SK-N-MC (cell line): Measurements from ENCODE around the gene MEOX1.
A peak's percentile ranks its signal among the peaks of the same experiment; 100 is the strongest.

Source experiments
- DNase-seq: peaks from one replicate; pipeline ENCODE4 v3.0.0-alpha.2; 2011; ENCODE audit warnings: low read depth, low spot score
- H3K27ac ChIP-seq: fragments of 200-600 bp; sonication (generic); 2 replicates; pipeline ENCODE4 v1.5.1; 2016; ENCODE audit warnings: mixed run types
- H3K36me3 ChIP-seq: fragments of 200-600 bp; sonication (generic); 2 replicates; pipeline ENCODE4 v1.6.1; 2017; ENCODE audit warnings: antibody characterized with exemption, low read length, mixed read lengths; ENCODE audit not compliant: insufficient read depth
- H3K4me3 ChIP-seq: fragments of 200-600 bp; sonication (generic); 2 replicates; pipeline ENCODE4 v1.5.1; 2016
- H3K9ac ChIP-seq: fragments of 200-600 bp; sonication (generic); 2 replicates; pipeline ENCODE4 v1.8.0; 2017; ENCODE audit warnings: mixed run types, mixed read lengths; ENCODE audit not compliant: insufficient read length
- H3K9me3 ChIP-seq: fragments of 200-600 bp; sonication (generic); 2 replicates; pipeline ENCODE4 v1.6.1; 2017; ENCODE audit warnings: low read depth, mild to moderate bottlenecking, antibody characterized with exemption, low read length, moderate library complexity, mixed read lengths
- EZH2 ChIP-seq: fragments of 200-600 bp; sonication (generic); IDR thresholded peaks from one replicate; pipeline ENCODE4 v1.6.1; 2017; ENCODE audit warnings: antibody characterized with exemption
- FOXP2 ChIP-seq: optimal IDR thresholded peaks from 2 replicates; pipeline ENCODE3; 2011; ENCODE audit warnings: mild to moderate bottlenecking, moderate library complexity; ENCODE audit not compliant: insufficient read depth; ENCODE audit errors: extremely low read length, control extremely low read depth
- POLR2AphosphoS5 ChIP-seq: IDR thresholded peaks from 2 replicates; pipeline ENCODE4 v1.6.1; 2012; ENCODE audit warnings: mild to moderate bottlenecking, low read depth, low read length, borderline replicate concordance

MEOX1 gene

DNA sequence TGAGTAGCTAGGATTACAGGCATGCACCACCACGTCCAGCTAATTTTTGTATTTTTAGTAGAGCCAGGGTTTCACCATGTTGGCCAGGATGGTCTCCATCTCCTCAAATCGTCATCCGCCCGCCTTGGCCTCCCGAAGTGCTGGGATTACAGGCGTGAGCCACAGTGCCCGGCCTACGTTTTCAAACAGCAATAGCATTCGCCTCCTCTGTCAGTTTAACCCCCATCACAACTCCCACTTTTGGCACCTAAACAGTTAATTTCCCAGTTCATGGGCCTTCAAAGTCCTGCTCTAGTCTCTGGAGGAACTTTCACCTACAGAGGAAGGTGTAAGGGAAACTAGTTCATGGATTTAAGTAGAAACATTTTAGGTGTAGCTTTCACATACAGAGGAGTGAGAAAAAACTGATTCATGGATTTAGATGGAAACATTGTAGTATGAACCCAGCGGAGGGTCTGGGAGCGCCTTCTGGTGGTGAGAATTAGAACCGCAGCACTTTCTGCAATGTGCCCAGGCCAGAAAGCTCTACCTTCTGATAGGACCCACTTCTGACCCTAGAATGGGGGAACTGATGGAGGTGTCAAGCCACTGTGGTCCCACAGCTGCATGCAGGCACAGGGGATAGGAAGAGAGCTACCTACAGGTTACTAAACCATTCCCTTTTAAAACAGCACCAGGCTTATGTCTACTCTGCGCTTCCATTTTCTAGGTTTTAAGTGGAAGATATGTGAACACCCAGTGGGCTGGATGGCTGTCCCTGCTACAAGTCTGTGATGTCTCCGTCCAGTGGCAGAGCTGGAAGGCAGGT is 12.0 kb upstream of the MEOX1 start:
- Histone ChIP-seq H3K27ac (no peak overlapping the region), H3K36me3 (no peaks in the 10 kb centered on the region), H3K4me3 (no peak overlapping the region), H3K9ac (no peak overlapping the region), H3K9me3 (no peaks in the 10 kb centered on the region)
- DNase-seq: no peak
- no peak for TF ChIP-seq EZH2
- no peak for TF ChIP-seq FOXP2
- TF ChIP-seq POLR2AphosphoS5: no peak

DNA sequence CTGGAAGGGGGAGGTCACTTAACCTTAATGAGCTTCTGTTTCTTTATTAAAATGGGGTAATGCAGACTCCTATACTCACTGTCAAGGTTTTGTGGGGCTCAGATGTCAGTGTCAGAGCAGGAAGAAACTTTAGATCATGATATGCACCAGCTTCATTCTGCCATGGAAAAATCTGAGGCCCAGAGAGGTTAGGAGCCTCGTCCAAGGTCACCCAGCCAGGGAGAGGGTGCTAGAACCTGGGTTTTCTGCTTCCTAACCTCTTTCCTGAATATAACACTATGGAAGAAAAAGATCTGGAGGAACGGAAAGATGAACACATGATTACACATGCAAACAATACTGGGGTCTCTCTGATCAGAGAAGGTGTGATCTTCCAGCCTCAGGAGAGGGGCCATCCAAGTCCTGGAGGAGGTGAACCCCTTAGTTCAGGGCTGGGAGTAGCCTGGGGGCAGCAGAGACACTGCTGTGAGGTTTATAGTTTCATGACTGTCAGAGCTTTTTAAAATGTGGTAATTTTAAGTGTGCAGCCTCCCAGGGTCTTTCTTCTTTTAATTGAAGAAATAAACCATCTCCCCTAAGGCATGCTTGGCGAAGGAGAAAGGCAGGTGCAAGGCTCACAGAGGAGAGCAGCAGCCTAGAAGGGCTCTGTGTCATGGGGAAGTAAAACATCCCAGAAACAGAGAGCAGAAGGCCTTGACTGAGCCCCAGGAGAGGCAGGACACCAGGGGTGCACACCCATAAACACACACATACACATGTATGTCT is 10.2 kb upstream of the MEOX1 start:
- no peak overlapping the region for H3K27ac ChIP-seq
- no peaks in the 10 kb centered on the region for H3K9me3 ChIP-seq
- peak overlapping the region; percentile 11; the same call in 1 of the 2 replicates for H3K4me3 ChIP-seq
- H3K9ac ChIP-seq: no peak overlapping the region
- no peak for DNase-seq
- H3K36me3 ChIP-seq: no peaks in the 10 kb centered on the region
- TF ChIP-seq POLR2AphosphoS5: no peak
- TF ChIP-seq FOXP2: no peak
- no peak for TF ChIP-seq EZH2

DNA sequence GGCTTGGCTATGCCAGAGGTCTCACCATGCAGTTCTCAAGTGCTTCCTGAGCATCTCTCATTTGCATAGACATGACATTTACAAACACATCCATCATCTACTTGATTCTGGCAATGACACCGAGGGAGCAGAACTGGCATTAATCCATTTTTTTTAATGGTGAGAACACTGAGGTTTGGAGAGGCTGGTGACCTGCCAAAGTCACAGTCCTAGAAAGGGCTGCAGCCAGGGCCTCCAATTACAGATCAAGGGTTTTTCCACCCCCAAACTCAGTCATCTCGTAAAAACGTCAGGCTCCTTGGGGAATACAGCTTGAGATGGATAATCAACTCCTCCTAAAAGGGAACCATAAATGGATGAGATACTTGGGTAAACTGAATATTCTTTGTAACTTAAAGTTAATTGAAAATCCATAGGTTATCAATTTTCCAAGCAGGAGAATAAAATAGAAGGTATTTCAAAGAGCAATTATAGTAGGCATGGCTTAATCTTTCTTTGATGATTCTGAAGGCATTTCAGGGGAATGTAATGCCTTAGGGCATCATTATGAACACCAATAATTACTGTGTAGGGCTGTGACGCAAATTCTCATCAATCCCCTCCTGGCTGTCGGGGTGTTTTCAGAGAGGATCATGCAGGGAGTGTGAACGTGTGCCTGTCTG is 9.4 kb upstream of the MEOX1 start:
- H3K9me3 ChIP-seq: no peaks in the 10 kb centered on the region
- H3K36me3 ChIP-seq: no peaks in the 10 kb centered on the region
- H3K4me3 ChIP-seq: peak overlapping the region; percentile 12; the same call in 1 of the 2 replicates
- no peak overlapping the region for H3K27ac ChIP-seq
- TF ChIP-seq POLR2AphosphoS5 (no peak), EZH2 (no peak), FOXP2 (no peak)
- no peak overlapping the region for H3K9ac ChIP-seq
- peak; percentile 65 for DNase-seq

DNA sequence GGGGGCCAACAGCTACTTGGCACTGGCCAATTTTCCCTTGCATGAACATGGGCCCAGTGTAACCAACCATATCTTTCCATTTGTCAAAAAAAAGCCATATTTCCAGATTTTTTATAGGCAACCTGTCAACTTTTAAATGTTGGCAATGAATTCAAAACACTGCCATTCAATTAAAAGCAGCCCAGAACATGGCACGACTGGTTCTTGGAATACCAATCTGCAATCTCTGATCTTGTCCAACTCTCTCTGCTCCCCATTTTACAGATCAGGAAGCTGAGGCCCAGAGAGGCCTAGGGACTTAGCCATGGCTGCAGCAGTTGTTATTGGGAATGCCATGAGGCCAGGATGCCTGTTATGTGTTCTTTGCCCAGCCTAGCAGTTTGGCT is 8.9 kb upstream of the MEOX1 start:
- no peak overlapping the region for H3K4me3 ChIP-seq
- TF ChIP-seq EZH2 (no peak), FOXP2 (no peak), POLR2AphosphoS5 (no peak)
- H3K27ac ChIP-seq: no peak overlapping the region
- H3K9ac ChIP-seq: no peak overlapping the region
- H3K9me3 ChIP-seq: no peaks in the 10 kb centered on the region
- DNase-seq: no peak
- H3K36me3 ChIP-seq: no peaks in the 10 kb centered on the region

DNA sequence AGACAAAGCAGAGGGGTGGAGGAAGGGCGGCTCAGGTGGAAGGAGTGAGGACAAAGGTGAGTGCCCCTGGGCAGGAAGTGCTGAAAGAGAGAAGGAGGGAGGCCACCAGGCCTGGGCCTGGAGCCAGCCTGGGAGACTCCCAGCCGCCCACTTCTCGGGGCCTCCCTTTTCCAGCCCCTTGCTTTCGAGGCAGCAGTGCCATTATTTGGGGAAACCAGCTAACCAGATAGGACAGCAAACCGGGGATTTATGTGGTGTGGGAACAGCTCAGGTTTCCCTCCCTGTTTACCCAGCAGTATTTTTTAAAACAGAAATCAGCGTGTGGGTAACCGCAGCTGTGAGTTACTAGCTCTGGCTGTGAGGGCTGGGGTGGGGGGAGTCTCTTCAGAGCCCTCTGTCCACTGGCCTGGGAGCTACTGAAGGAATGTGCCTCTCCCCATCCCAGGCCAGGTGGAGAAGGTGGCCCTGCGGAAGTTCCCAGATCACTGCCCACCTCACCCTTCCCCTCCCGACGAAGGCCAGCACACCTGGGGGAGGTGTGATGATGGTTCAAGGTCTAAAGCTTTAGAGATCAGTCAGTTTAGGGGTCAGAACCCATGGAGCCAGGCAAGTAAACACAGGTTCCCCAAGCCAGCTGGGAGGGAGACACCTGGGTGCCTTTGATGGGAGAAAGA is 8.4 kb upstream of the MEOX1 start:
- Histone ChIP-seq H3K27ac (no peak overlapping the region), H3K36me3 (no peaks in the 10 kb centered on the region), H3K9me3 (no peaks in the 10 kb centered on the region), H3K4me3 (no peak overlapping the region), H3K9ac (no peak overlapping the region)
- TF ChIP-seq FOXP2 (no peak), POLR2AphosphoS5 (no peak)
- no peak for DNase-seq

DNA sequence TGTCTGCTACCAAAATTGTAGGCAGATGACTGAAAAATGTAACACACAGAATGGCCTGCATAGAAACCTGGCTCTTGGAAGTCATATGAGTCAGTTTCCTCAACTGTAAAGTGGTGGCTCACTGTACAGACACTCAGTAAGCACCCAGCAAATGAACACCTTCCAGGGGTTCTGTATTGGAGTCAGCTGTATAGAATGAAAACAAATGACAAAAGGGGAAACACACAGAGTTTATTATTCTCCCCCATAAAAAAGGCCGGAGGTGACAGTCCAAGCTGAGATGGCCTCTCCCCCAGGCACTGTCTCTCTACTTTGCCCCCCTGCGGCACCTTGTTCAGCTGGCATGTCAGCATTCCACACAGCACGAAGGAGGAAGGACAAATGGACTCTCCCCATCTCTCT is 6.2 kb upstream of the MEOX1 start:
- no peak for TF ChIP-seq POLR2AphosphoS5
- TF ChIP-seq EZH2: no peak
- TF ChIP-seq FOXP2: no peak
- Histone ChIP-seq H3K9me3 (no peaks in the 10 kb centered on the region), H3K36me3 (no peaks in the 10 kb centered on the region), H3K27ac (no peak overlapping the region), H3K4me3 (no peak overlapping the region), H3K9ac (no peak overlapping the region)
- DNase-seq: no peak

DNA sequence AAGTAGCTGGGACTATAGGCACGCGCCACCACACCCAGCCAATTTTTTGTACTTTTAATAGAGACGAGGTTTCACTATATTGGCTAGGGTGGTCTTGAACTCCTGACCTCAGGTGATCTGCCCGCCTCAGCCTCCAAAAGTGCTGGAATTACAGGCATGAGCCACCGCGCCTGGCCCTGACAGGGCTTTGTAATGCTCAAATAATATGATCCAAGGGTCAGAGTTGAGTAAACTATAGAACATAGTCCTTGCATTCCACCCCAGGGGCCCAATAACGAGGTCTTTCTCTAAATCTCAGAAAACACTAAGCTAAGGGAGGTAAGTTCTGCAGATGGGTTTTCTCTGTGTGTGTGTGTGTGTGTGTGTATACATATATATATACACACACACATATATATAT is 5.8 kb upstream of the MEOX1 start:
- DNase-seq: no peak
- Histone ChIP-seq H3K9me3 (no peaks in the 10 kb centered on the region), H3K36me3 (no peaks in the 10 kb centered on the region), H3K9ac (no peak overlapping the region), H3K27ac (no peak overlapping the region), H3K4me3 (no peak overlapping the region)
- TF ChIP-seq EZH2 (no peak), FOXP2 (no peak), POLR2AphosphoS5 (no peak)

DNA sequence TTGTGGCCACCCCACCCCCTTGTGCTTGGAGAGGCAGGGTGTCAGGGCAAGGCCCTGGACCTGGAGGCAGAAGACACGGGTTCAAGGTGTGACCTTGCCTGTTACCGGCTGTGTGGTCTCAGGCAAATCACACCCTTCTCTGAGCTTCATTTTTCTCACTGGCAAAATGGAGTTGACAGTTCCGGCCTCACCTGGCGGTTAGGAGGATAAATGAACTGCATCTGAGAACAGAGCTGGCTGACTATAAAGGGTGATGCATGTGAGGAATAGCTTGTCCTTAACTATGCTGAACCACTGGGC is 4.2 kb upstream of the MEOX1 start:
- H3K27ac ChIP-seq: no peak overlapping the region
- no peak overlapping the region for H3K9ac ChIP-seq
- TF ChIP-seq POLR2AphosphoS5: no peak
- no peak for TF ChIP-seq EZH2
- TF ChIP-seq FOXP2: no peak
- H3K9me3 ChIP-seq: no peaks in the 10 kb centered on the region
- H3K4me3 ChIP-seq: no peak overlapping the region
- no peak for DNase-seq
- H3K36me3 ChIP-seq: no peaks in the 10 kb centered on the region
